Measurements from ENCODE around the gene NME9.

The NME9 gene

DNA sequence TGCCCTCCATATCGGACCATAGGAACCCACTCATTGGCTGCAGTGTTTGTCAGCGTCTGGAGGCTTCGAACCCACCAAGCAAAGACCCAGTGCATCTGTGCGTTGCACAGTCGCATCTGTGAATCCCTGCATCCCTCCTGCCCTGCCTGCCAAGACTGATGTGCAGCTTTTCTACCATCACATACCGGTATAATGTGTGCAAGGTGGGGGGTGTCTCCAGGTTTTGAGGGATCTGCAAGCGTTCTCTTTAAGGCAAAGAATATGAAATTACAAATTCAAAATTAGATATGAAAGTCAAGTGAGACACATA, 288 bp upstream of the NME9 start:
- TF ChIP-seq NFIC (IDR thresholded peaks at IDR 0.05) (no peak), TCF12 (IDR thresholded peaks at IDR 0.05; ENCODE audit: low read depth) (no peak), FOXM1 (IDR thresholded peaks at IDR 0.05; ENCODE audit: borderline replicate concordance, low read depth) (no peak), TEAD4 (IDR thresholded peaks at IDR 0.05) (no peak), TAF1 (IDR thresholded peaks at IDR 0.05; ENCODE audit: low read depth) (no peak), YY1 (IDR thresholded peaks at IDR 0.05; ENCODE audit: low read depth) (no peak), CEBPB (IDR thresholded peaks at IDR 0.05) (no peak), ZBTB7A (IDR thresholded peaks at IDR 0.05; ENCODE audit: low read depth) (no peak), RAD21 (IDR thresholded peaks at IDR 0.05; ENCODE audit: low read depth) (no peak)
- TF ChIP-seq, protein P1, sequence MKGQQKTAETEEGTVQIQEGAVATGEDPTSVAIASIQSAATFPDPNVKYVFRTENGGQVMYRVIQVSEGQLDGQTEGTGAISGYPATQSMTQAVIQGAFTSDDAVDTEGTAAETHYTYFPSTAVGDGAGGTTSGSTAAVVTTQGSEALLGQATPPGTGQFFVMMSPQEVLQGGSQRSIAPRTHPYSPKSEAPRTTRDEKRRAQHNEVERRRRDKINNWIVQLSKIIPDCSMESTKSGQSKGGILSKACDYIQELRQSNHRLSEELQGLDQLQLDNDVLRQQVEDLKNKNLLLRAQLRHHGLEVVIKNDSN (IDR thresholded peaks at IDR 0.05) = no peak
- TF ChIP-seq, protein P2, sequence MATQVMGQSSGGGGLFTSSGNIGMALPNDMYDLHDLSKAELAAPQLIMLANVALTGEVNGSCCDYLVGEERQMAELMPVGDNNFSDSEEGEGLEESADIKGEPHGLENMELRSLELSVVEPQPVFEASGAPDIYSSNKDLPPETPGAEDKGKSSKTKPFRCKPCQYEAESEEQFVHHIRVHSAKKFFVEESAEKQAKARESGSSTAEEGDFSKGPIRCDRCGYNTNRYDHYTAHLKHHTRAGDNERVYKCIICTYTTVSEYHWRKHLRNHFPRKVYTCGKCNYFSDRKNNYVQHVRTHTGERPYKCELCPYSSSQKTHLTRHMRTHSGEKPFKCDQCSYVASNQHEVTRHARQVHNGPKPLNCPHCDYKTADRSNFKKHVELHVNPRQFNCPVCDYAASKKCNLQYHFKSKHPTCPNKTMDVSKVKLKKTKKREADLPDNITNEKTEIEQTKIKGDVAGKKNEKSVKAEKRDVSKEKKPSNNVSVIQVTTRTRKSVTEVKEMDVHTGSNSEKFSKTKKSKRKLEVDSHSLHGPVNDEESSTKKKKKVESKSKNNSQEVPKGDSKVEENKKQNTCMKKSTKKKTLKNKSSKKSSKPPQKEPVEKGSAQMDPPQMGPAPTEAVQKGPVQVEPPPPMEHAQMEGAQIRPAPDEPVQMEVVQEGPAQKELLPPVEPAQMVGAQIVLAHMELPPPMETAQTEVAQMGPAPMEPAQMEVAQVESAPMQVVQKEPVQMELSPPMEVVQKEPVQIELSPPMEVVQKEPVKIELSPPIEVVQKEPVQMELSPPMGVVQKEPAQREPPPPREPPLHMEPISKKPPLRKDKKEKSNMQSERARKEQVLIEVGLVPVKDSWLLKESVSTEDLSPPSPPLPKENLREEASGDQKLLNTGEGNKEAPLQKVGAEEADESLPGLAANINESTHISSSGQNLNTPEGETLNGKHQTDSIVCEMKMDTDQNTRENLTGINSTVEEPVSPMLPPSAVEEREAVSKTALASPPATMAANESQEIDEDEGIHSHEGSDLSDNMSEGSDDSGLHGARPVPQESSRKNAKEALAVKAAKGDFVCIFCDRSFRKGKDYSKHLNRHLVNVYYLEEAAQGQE (IDR thresholded peaks at IDR 0.05; ENCODE audit: low read depth) = no peak

DNA sequence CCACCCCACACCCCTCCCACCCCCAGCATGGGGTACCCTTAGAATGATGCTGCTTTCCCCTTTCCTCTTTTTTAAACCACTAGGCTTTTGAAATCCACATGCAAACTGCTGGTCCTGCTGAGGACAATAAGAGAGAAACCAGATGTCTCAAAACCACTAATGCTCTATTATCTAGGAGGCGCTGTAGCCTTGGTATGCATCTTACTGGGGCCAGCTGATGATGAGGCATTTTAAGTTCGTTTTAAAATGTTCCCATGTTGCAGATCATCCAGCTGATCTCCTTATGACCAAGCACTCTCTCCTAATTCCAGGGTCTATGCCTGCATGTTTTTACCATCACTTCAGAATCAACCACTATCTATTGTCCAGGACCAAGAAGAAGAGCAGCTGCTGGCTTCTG, 1.3 kb downstream of the NME9 start:
- TF ChIP-seq TEAD4 (IDR thresholded peaks at IDR 0.05) (no peak), YY1 (IDR thresholded peaks at IDR 0.05; ENCODE audit: low read depth) (no peak)

DNA sequence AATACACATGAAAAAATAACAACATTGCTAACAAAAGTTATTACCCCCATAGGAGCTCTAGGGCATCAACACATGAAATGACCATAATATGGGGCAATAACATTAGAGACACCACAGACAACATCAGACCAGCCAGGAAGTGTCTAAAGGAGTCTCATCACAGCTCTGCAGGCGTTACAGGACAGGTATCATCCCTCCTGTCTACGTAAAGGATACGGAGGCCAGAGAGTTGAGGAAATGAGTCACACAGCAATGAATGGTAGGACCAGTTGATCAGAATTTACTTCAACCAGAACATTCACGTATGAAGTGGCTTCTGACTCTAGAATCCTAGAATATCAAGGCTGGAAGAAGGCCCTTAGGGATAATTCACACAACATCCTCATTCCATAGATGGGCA, 1.8 kb downstream of the NME9 start:
- TF ChIP-seq ZBTB7A (IDR thresholded peaks at IDR 0.05; ENCODE audit: low read depth) (no peak), NFIC (IDR thresholded peaks at IDR 0.05) (no peak), EP300 (IDR thresholded peaks at IDR 0.05; ENCODE audit: borderline replicate concordance) (no peak), CEBPB (IDR thresholded peaks at IDR 0.05) (no peak), CREB1 (IDR thresholded peaks at IDR 0.05; ENCODE audit: low read depth) (no peak), TCF12 (IDR thresholded peaks at IDR 0.05; ENCODE audit: low read depth) (no peak), YY1 (IDR thresholded peaks at IDR 0.05; ENCODE audit: low read depth) (no peak), RAD21 (IDR thresholded peaks at IDR 0.05; ENCODE audit: low read depth) (no peak), TEAD4 (IDR thresholded peaks at IDR 0.05) (no peak), FOXM1 (IDR thresholded peaks at IDR 0.05; ENCODE audit: borderline replicate concordance, low read depth) (no peak), TAF1 (IDR thresholded peaks at IDR 0.05; ENCODE audit: low read depth) (no peak), EGR1 (IDR thresholded peaks at IDR 0.05) (no peak)
- TF ChIP-seq, protein P3, sequence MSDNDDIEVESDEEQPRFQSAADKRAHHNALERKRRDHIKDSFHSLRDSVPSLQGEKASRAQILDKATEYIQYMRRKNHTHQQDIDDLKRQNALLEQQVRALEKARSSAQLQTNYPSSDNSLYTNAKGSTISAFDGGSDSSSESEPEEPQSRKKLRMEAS (IDR thresholded peaks at IDR 0.05) = no peak
- TF ChIP-seq, protein P2 (IDR thresholded peaks at IDR 0.05; ENCODE audit: low read depth) = no peak
- TF ChIP-seq, protein P1 (IDR thresholded peaks at IDR 0.05) = no peak

DNA sequence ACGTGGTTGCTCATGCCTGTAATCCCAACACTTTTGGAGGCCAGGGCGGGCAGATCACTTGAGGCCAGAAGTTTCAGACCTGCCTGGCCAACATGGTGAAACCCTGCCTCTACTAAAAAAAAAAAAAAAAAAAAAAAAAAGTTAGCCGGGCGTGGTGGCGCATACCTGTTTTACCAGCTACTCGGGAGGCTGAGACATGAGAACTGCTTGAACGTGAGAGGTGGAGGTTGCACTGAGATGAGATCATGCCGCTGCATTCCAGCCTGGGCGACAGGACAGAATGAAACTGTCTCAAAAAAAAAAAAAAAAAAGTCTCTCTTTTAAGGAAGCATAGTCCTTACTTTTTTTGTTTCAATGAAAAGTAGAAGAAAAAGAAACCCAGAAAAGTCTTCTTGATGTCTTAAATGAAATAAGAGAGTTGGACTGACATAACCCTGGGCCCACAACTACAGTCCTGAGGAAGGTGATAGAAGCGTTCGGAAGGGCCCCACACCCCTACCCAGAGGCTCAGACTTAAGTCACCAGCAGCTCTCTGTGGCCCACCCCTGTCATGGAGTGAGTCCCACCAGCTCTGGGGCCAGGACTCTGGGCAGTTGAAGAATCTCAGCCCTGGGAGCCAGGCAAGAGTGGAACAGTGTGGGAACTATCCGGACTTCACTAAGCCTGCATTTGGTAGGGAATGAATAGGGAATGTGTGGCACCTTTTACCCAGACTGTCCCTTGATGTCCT, 2.6 kb downstream of the NME9 start:
- TF ChIP-seq EGR1 (IDR thresholded peaks at IDR 0.05) (no peak), RAD21 (IDR thresholded peaks at IDR 0.05; ENCODE audit: low read depth) (no peak), ZBTB7A (IDR thresholded peaks at IDR 0.05; ENCODE audit: low read depth) (no peak), NFIC (IDR thresholded peaks at IDR 0.05) (no peak), YY1 (IDR thresholded peaks at IDR 0.05; ENCODE audit: low read depth) (no peak)

DNA sequence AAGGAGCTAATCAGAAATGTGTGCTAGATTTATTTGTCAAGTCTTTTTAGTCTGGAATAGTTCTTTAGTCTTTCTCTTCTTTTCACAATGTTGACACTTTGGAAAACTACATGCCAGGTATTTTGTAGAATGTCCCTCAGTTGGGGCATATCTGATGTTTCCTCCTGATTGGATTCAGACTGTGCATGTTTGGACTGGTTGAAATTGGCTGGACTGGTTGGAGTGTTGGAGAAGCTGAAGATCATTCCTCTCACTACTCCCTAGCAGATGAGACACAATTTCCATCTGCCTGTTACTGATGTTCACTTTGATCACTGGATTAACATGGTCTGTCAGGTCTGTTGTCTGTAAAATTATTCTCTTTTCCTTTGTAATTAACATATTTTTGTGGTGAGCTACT, 3.7 kb downstream of the NME9 start:
- TF ChIP-seq EGR1 (IDR thresholded peaks at IDR 0.05) = no peak
- no peak for TF ChIP-seq YY1 (IDR thresholded peaks at IDR 0.05; ENCODE audit: low read depth)
- TF ChIP-seq RAD21 (IDR thresholded peaks at IDR 0.05; ENCODE audit: low read depth) = no peak
- no peak for TF ChIP-seq NFIC (IDR thresholded peaks at IDR 0.05)
- TF ChIP-seq, protein P3 (IDR thresholded peaks at IDR 0.05) = no peak
- no peak for TF ChIP-seq FOXM1 (IDR thresholded peaks at IDR 0.05; ENCODE audit: borderline replicate concordance, low read depth)
- no peak for TF ChIP-seq EP300 (IDR thresholded peaks at IDR 0.05; ENCODE audit: borderline replicate concordance)
- TF ChIP-seq CREB1 (IDR thresholded peaks at IDR 0.05; ENCODE audit: low read depth) = no peak
- no peak for TF ChIP-seq TAF1 (IDR thresholded peaks at IDR 0.05; ENCODE audit: low read depth)

DNA sequence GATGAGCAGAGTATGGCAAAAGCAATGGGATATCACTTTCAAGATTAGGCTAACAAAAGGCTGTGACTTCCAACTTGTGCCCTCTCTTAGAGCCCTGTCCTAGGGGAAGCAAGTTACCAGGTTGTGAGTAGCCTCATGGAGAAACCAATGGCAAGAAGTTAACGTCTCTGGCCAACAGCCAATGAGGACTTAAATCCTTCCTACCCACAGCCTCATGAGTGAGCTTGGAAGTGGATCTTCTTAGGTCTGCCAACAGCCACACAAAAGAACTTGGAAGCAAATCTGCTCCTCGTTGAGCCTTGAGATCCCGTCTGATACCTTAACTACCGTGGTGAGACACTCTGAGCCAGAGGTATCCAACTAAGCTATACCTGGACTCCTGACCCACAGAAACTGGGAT, 5.7 kb downstream of the NME9 start:
- no peak for TF ChIP-seq CEBPB (IDR thresholded peaks at IDR 0.05)
- TF ChIP-seq YY1 (IDR thresholded peaks at IDR 0.05; ENCODE audit: low read depth) = no peak
- TF ChIP-seq, protein P1 (IDR thresholded peaks at IDR 0.05) = no peak
- TF ChIP-seq EP300 (IDR thresholded peaks at IDR 0.05; ENCODE audit: borderline replicate concordance) = no peak
- TF ChIP-seq TAF1 (IDR thresholded peaks at IDR 0.05; ENCODE audit: low read depth) = no peak
